ENCODE results near the gene CBX4.

CBX4 gene

GRCh38 chr17:79799174-79799537 is 40.1 kb downstream of the CBX4 start:
- DNase-seq: no peak

- no peak for DNase-seq
Measured at GRCh38 chr17:79798299-79799173, 40.7 kb downstream of the CBX4 start.

GRCh38 chr17:79797492-79798298 is 41.5 kb downstream of the CBX4 start:
- DNase-seq: no peak

GRCh38 chr17:79796763-79797491 is 42.3 kb downstream of the CBX4 start, which contains the start of gene CBX8:
Gene CBX8 (minus strand): TSS chr17:79797077. CDS start chr17:79796998, 79 bp downstream.
- DNase-seq: peak; percentile 98 to 99

- no peak for DNase-seq
Measured at GRCh38 chr17:79796444-79796762, 42.8 kb downstream of the CBX4 start.

GRCh38 chr17:79795795-79796443 is 43.3 kb downstream of the CBX4 start:
- DNase-seq: no peak

GRCh38 chr17:79794659-79795511 is 44.4 kb downstream of the CBX4 start:
- no peak for DNase-seq

GRCh38 chr17:79793924-79794304 is 45.3 kb downstream of the CBX4 start:
- no peak for DNase-seq

- DNase-seq: no peak
Measured at GRCh38 chr17:79792984-79793923, 46.0 kb downstream of the CBX4 start.

- DNase-seq: no peak
Measured at GRCh38 chr17:79792341-79792871, 46.8 kb downstream of the CBX4 start.

- no peak for DNase-seq
Measured at GRCh38 chr17:79791735-79792161, 47.5 kb downstream of the CBX4 start.

GRCh38 chr17:79790805-79791734 is 48.2 kb downstream of the CBX4 start:
- DNase-seq: no peak

- DNase-seq: no peak
Measured at GRCh38 chr17:79789943-79790804, 49.1 kb downstream of the CBX4 start.

- no peak for DNase-seq
Measured at GRCh38 chr17:79788989-79789942, 50.0 kb downstream of the CBX4 start.

- DNase-seq: no peak
Measured at GRCh38 chr17:79788455-79788854, 50.8 kb downstream of the CBX4 start.

- DNase-seq: no peak
Measured at GRCh38 chr17:79786930-79787643, 52.2 kb downstream of the CBX4 start.

Data from activated CD4-positive, alpha-beta T cell treated with anti-CD3 and anti-CD28 coated beads, Interleukin-2, amount 50 U/mL, for 4 hours (primary cell).